ENCODE data around the gene USP13. TPM values are rescaled to one million over a fixed set of nuclear protein-coding genes. Genes with fewer than 3 reads are reported as not detected.
A peak's percentile ranks its signal among the peaks of the same experiment; 100 is the strongest.

The USP13 gene
- total RNA-seq, 2 experiments from 2014 or later: 4.3 to 4.8 TPM

- DNase-seq (no peak), ATAC-seq (ENCODE audit: poor library complexity) (no peak)
- intact Hi-C loops (cut with DNase I, micrococcal nuclease): no loop called here
- Histone ChIP-seq H3K9me3 (ENCODE audit: control insufficient read depth in 1 of 2, insufficient read depth in 1 of 2, low read length in 2 of 2) (no peaks in the 10 kb centered on the region), H3K36me3 (ENCODE audit: insufficient read depth, low read length) (peaks cover 23% of the 10 kb centered on the region), H3K4me3 (ENCODE audit: low read length) (no peak overlapping the region), H3K27me3 (ENCODE audit: control insufficient read depth in 1 of 2, insufficient read depth in 2 of 2, low read length in 2 of 2) (no peaks in the 10 kb centered on the region), H3K27ac (ENCODE audit: low read depth in 1 of 2, low read length in 2 of 2) (no peak overlapping the region), H3K4me1 (ENCODE audit: insufficient read depth, low read length) (no peaks in the 10 kb centered on the region)
- H3K27ac Mint-ChIP-seq: no peak overlapping the region
- CTCF ChIA-PET: no interaction called here
- H3K9me3 Mint-ChIP-seq: no peaks in the 10 kb centered on the region
- TF ChIP-seq CTCF (IDR thresholded peaks at IDR 0.05): no peak
- H3K27me3 Mint-ChIP-seq: no peaks in the 10 kb centered on the region
- no peaks in the 10 kb centered on the region for H3K4me1 Mint-ChIP-seq (ENCODE audit: low read depth)
- no peak overlapping the region for H3K4me3 Mint-ChIP-seq
- POLR2A ChIA-PET: no interaction called here
- peaks cover 45% of the 10 kb centered on the region for H3K36me3 Mint-ChIP-seq (ENCODE audit: low read depth)
Measured at GRCh38 chr3:179745079-179745478, 92.2 kb downstream of the USP13 start.

- Mint-ChIP-seq H3K27me3 (no peaks in the 10 kb centered on the region), H3K36me3 (ENCODE audit: low read depth) (peaks cover 41% of the 10 kb centered on the region), H3K4me3 (no peak overlapping the region), H3K27ac (no peak overlapping the region), H3K4me1 (ENCODE audit: low read depth) (no peaks in the 10 kb centered on the region), H3K9me3 (no peaks in the 10 kb centered on the region)
- CTCF ChIA-PET: no interaction called here
- Histone ChIP-seq H3K4me3 (ENCODE audit: low read length) (no peak overlapping the region), H3K27ac (ENCODE audit: low read depth in 1 of 2, low read length in 2 of 2) (no peak overlapping the region), H3K4me1 (ENCODE audit: insufficient read depth, low read length) (no peaks in the 10 kb centered on the region), H3K36me3 (ENCODE audit: insufficient read depth, low read length) (peaks cover 23% of the 10 kb centered on the region), H3K9me3 (ENCODE audit: control insufficient read depth in 1 of 2, insufficient read depth in 1 of 2, low read length in 2 of 2) (no peaks in the 10 kb centered on the region), H3K27me3 (ENCODE audit: control insufficient read depth in 1 of 2, insufficient read depth in 2 of 2, low read length in 2 of 2) (no peaks in the 10 kb centered on the region)
- ATAC-seq (ENCODE audit: poor library complexity) (no peak), DNase-seq (no peak)
- intact Hi-C loops (cut with DNase I, micrococcal nuclease): no loop called here
- POLR2A ChIA-PET: interaction anchor here (0.6 kb wide), 1 partner anchor 1192 kb away, joined by 3 read pairs; no protein-coding TSS in a partner anchor
- TF ChIP-seq CTCF (IDR thresholded peaks at IDR 0.05): no peak
Measured at GRCh38 chr3:179745716-179746115, 92.9 kb downstream of the USP13 start.

DNA sequence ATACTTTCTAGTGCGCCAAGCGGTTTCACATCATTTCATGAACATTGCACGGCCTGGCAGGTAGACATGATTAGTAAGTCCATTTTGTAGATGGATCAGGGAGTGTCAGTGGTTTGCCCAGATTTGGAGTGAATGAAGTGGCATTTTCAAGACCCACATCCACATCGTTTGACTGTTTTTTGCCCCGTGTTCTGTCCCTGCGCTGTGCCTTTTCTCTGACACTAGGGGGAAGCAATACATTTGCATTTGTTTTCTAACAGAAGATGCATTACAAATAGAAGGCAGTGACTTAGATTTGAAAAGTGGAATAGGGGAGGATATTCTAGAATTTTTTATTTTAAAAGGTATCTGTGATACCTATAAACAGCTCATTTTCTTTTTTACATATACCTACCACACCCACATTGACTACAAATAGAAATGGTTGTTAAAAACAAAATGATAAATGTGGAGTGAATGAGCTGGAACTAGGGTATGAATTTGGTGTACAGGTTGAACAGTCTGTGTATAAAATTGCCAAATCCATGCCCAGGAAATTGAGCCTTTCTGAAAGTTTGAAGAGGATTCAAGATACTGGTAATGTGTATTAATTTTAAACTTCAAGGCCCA, 98.0 kb downstream of the USP13 start:
- no peak overlapping the region for H3K27ac ChIP-seq (ENCODE audit: low read depth in 1 of 2, low read length in 2 of 2)
- POLR2A ChIA-PET: no interaction called here
- no peak for ATAC-seq (ENCODE audit: poor library complexity)

More for the DNA sequence above, 98.0 kb downstream of the USP13 start:
- H3K27me3 Mint-ChIP-seq: no peaks in the 10 kb centered on the region
- Histone ChIP-seq H3K4me3 (ENCODE audit: low read length) (no peak overlapping the region), H3K9me3 (ENCODE audit: control insufficient read depth in 1 of 2, insufficient read depth in 1 of 2, low read length in 2 of 2) (no peaks in the 10 kb centered on the region), H3K27me3 (ENCODE audit: control insufficient read depth in 1 of 2, insufficient read depth in 2 of 2, low read length in 2 of 2) (no peaks in the 10 kb centered on the region), H3K36me3 (ENCODE audit: insufficient read depth, low read length) (peaks cover 10% of the 10 kb centered on the region), H3K4me1 (ENCODE audit: insufficient read depth, low read length) (no peaks in the 10 kb centered on the region)
- H3K27ac Mint-ChIP-seq: no peak overlapping the region
- DNase-seq: peak in 2 of 14 experiments; percentile 7 to 9
- no peaks in the 10 kb centered on the region for H3K9me3 Mint-ChIP-seq
- peak; percentile 28 for TF ChIP-seq CTCF (IDR thresholded peaks at IDR 0.05)
- peaks cover 34% of the 10 kb centered on the region for H3K36me3 Mint-ChIP-seq (ENCODE audit: low read depth)
- H3K4me3 Mint-ChIP-seq: no peak overlapping the region
- no peaks in the 10 kb centered on the region for H3K4me1 Mint-ChIP-seq (ENCODE audit: low read depth)
- CTCF ChIA-PET: no interaction called here
- intact Hi-C loops (cut with DNase I, micrococcal nuclease): no loop called here

Measured in CD4-positive, alpha-beta T cell (primary cell).